HEK293 (cell line): ENCODE measurements around the gene TARBP1.
A peak's percentile ranks its signal among the peaks of the same experiment; 100 is the strongest.

ENCODE experiments used
- CTCF ChIA-PET: fragments of 350-600 bp; formaldehyde crosslinking; extraction: SDS; loops from one replicate; lab custom pipeline; 2021; ENCODE audit warnings: antibody characterized with exemption; lab: Yijun Ruan, JAX
- POLR2A ChIA-PET: fragments of 300-600 bp; formaldehyde crosslinking; extraction: SDS; loops from one replicate; lab custom pipeline; 2020; ENCODE audit warnings: antibody characterized with exemption, inconsistent platforms; lab: Yijun Ruan, JAX
- H3K27ac ChIP-seq: fragments of 200-500 bp; sonication (Bioruptor generic); 2 replicates; pipeline ENCODE4 v1.5.1; 2014; ENCODE audit warnings: low read depth, low read length, control low read depth, inconsistent platforms; ENCODE audit errors: extremely low read depth
- H3K36me3 ChIP-seq, 2 experiments: fragments of 200-500 bp in 1 of 2; sonication (Bioruptor generic) in 1 of 2; 1 replicate in 1 of 2; 2 replicates in 1 of 2; pipeline ENCODE4 v1.5.1; 2014 to 2017; ENCODE audit warnings: inconsistent platforms in 2 of 2, low read length in 2 of 2; ENCODE audit not compliant: control insufficient read depth in 2 of 2, insufficient read depth in 1 of 2
- H3K4me1 ChIP-seq: fragments of 200-500 bp; sonication (Bioruptor generic); 2 replicates; pipeline ENCODE4 v1.5.1; 2014; ENCODE audit warnings: mild to moderate bottlenecking, low read length, inconsistent platforms; ENCODE audit not compliant: control insufficient read depth, insufficient read depth
- H3K4me3 ChIP-seq: 2 replicates; pipeline ENCODE4 v1.5.1; 2011; ENCODE audit warnings: low read depth, mild to moderate bottlenecking, control low read depth, low read length, moderate library complexity
- H3K9me3 ChIP-seq: fragments of 200-500 bp; sonication (Bioruptor generic); 2 replicates; pipeline ENCODE4 v1.5.1; 2014; ENCODE audit warnings: low read depth, low read length, inconsistent platforms; ENCODE audit not compliant: control insufficient read depth, insufficient read depth
- BCL6B ChIP-seq: fragments of 450-650 bp; formaldehyde crosslinking; IDR thresholded peaks from 2 replicates; pipeline ENCODE4 v1.5.1; 2017; ENCODE audit warnings: missing biosample characterization, missing genetic modification characterization
- GLIS1 ChIP-seq: fragments of 450-650 bp; formaldehyde crosslinking; IDR thresholded peaks from 2 replicates; pipeline ENCODE4 v1.5.1; 2016; ENCODE audit warnings: missing biosample characterization, missing genetic modification characterization
- GLIS2 ChIP-seq: fragments of 450-650 bp; formaldehyde crosslinking; IDR thresholded peaks from 2 replicates; pipeline ENCODE4 v1.5.1; 2016; ENCODE audit warnings: missing biosample characterization, missing genetic modification characterization
- KLF17 ChIP-seq: fragments of 450-650 bp; formaldehyde crosslinking; IDR thresholded peaks from 2 replicates; pipeline ENCODE4 v1.5.1; 2016; ENCODE audit warnings: missing biosample characterization, missing genetic modification characterization
- OSR2 ChIP-seq: fragments of 450-650 bp; formaldehyde crosslinking; IDR thresholded peaks from 2 replicates; pipeline ENCODE4 v1.5.1; 2016; ENCODE audit warnings: missing biosample characterization, missing genetic modification characterization
- PRDM10 ChIP-seq: fragments of 450-650 bp; formaldehyde crosslinking; IDR thresholded peaks from 2 replicates; pipeline ENCODE4 v1.5.1; 2016; ENCODE audit warnings: missing biosample characterization, missing genetic modification characterization
- WT1 ChIP-seq: fragments of 450-650 bp; formaldehyde crosslinking; IDR thresholded peaks from 2 replicates; pipeline ENCODE4 v1.5.1; 2016; ENCODE audit warnings: missing biosample characterization, missing genetic modification characterization
- ZBTB48 ChIP-seq: fragments of 450-650 bp; formaldehyde crosslinking; IDR thresholded peaks from 2 replicates; pipeline ENCODE4 v1.5.1; 2016; ENCODE audit warnings: missing biosample characterization, missing genetic modification characterization
- ZNF221 ChIP-seq: fragments of 450-650 bp; formaldehyde crosslinking; IDR thresholded peaks from 2 replicates; pipeline ENCODE4 v1.5.1; 2017; ENCODE audit warnings: missing biosample characterization, missing genetic modification characterization, borderline replicate concordance
- ZNF394 ChIP-seq: fragments of 450-650 bp; formaldehyde crosslinking; IDR thresholded peaks from 2 replicates; pipeline ENCODE4 v1.5.1; 2016; ENCODE audit warnings: missing biosample characterization, missing genetic modification characterization, mild to moderate bottlenecking, moderate library complexity, borderline replicate concordance
- ZNF423 ChIP-seq: fragments of 450-650 bp; formaldehyde crosslinking; IDR thresholded peaks from 2 replicates; pipeline ENCODE4 v1.5.1; 2016; ENCODE audit warnings: missing biosample characterization, missing genetic modification characterization
- ZNF514 ChIP-seq: fragments of 450-650 bp; formaldehyde crosslinking; IDR thresholded peaks from 2 replicates; pipeline ENCODE4 v1.5.1; 2016; ENCODE audit warnings: missing biosample characterization, missing genetic modification characterization
- ZNF544 ChIP-seq: fragments of 450-650 bp; formaldehyde crosslinking; IDR thresholded peaks from 2 replicates; pipeline ENCODE4 v1.5.0; 2017; ENCODE audit warnings: missing biosample characterization, missing genetic modification characterization
- ZNF560 ChIP-seq: fragments of 450-650 bp; formaldehyde crosslinking; IDR thresholded peaks from 2 replicates; pipeline ENCODE4 v1.5.1; 2017; ENCODE audit warnings: missing biosample characterization, missing genetic modification characterization, borderline replicate concordance
- ZNF580 ChIP-seq: fragments of 450-650 bp; formaldehyde crosslinking; IDR thresholded peaks from 2 replicates; pipeline ENCODE4 v1.5.1; 2016; ENCODE audit warnings: missing biosample characterization, missing genetic modification characterization
- ZNF658 ChIP-seq: fragments of 450-650 bp; formaldehyde crosslinking; IDR thresholded peaks from 2 replicates; pipeline ENCODE4; 2016; ENCODE audit warnings: missing biosample characterization, missing genetic modification characterization
- ZNF747 ChIP-seq: fragments of 450-650 bp; formaldehyde crosslinking; IDR thresholded peaks from 2 replicates; pipeline ENCODE4 v1.5.1; 2016; ENCODE audit warnings: missing biosample characterization, missing genetic modification characterization
- ZNF768 ChIP-seq: fragments of 450-650 bp; formaldehyde crosslinking; IDR thresholded peaks from 2 replicates; pipeline ENCODE4 v1.5.1; 2018; ENCODE audit warnings: missing biosample characterization, mild to moderate bottlenecking, missing genetic modification characterization
- ZXDB ChIP-seq: fragments of 450-650 bp; formaldehyde crosslinking; IDR thresholded peaks from 2 replicates; pipeline ENCODE4 v1.5.1; 2016; ENCODE audit warnings: missing biosample characterization, missing genetic modification characterization

TARBP1 gene

GRCh38 chr1:234526922-234527321 is 47.9 kb upstream of the TARBP1 start:
- Histone ChIP-seq H3K36me3 (no peaks in the 10 kb centered on the region), H3K4me3 (no peak overlapping the region), H3K27ac (no peak overlapping the region), H3K9me3 (no peaks in the 10 kb centered on the region), H3K4me1 (peaks cover 16% of the 10 kb centered on the region)
- TF ChIP-seq ZNF768 (tag by site-specific recombination) (no peak), ZNF544 (no peak), WT1 (tag by site-specific recombination) (no peak), ZNF658 (tag by site-specific recombination) (no peak), GLIS1 (tag by site-specific recombination) (no peak), OSR2 (tag by site-specific recombination) (no peak), ZNF560 (tag by site-specific recombination) (no peak), ZXDB (tag by site-specific recombination) (no peak), ZNF394 (tag by site-specific recombination) (no peak), ZNF580 (tag by site-specific recombination) (no peak), ZNF514 (tag by site-specific recombination) (no peak), ZNF221 (tag by site-specific recombination) (no peak), BCL6B (tag by site-specific recombination) (no peak), ZNF423 (tag by site-specific recombination) (no peak), GLIS2 (tag by site-specific recombination) (no peak), KLF17 (tag by site-specific recombination) (no peak)
- CTCF ChIA-PET: no interaction called here
- POLR2A ChIA-PET: interaction anchor here (0.9 to 1.0 kb wide), 2 partner anchors 16 to 83 kb away, joined by 3 to 5 read pairs; partner anchors contain the start of gene IRF2BP2

- Histone ChIP-seq H3K9me3 (no peaks in the 10 kb centered on the region), H3K4me3 (no peak overlapping the region), H3K27ac (no peak overlapping the region), H3K36me3 (no peaks in the 10 kb centered on the region), H3K4me1 (peaks cover 19% of the 10 kb centered on the region)
- ChIA-PET POLR2A (interaction anchor here (0.6 to 0.8 kb wide), 2 partner anchors 19 to 578 kb away, joined by 3 to 4 read pairs; no protein-coding TSS in a partner anchor), CTCF (interaction anchor here (0.9 to 1.3 kb wide), 2 partner anchors 20 to 26 kb away, joined by 3 read pairs; no protein-coding TSS in a partner anchor)
- TF ChIP-seq ZNF747 (no peak), ZBTB48 (peak; percentile 36; the same call in 1 of the 2 replicates), PRDM10 (tag by site-specific recombination) (peak; percentile 70; the same call in 1 of the 2 replicates)
Measured at GRCh38 chr1:234525099-234525799, 46.3 kb upstream of the TARBP1 start.
